MM.1S (cell line): ENCODE measurements around the gene EIF2B2.

Experiments
- DNase-seq: peaks from one replicate; pipeline ENCODE4 v3.0.0-alpha.2; 2015
- H2AFZ ChIP-seq: fragments of 300-600 bp; sonication (generic); 2 replicates; pipeline ENCODE4 v1.6.0; 2016; ENCODE audit warnings: antibody characterized with exemption, low read length
- H3F3A ChIP-seq: fragments of 300-600 bp; sonication (generic); 2 replicates; pipeline ENCODE4 v1.6.1; 2016; ENCODE audit warnings: mild to moderate bottlenecking, antibody characterized with exemption, low read length, moderate library complexity, mixed read lengths; ENCODE audit not compliant: insufficient read depth
- H3K27ac ChIP-seq: fragments of 300-600 bp; sonication (generic); 2 replicates; pipeline ENCODE4 v1.5.1; 2016; ENCODE audit warnings: mild to moderate bottlenecking, low read length
- H3K27me3 ChIP-seq: fragments of 300-600 bp; sonication (generic); replicated peaks from 2 replicates; pipeline ENCODE4 v1.6.0; 2016; ENCODE audit warnings: low read length; ENCODE audit not compliant: insufficient read depth
- H3K36me3 ChIP-seq: fragments of 300-600 bp; sonication (generic); replicated peaks from 2 replicates; pipeline ENCODE4 v1.6.1; 2016; ENCODE audit warnings: mild to moderate bottlenecking, low read length, mixed read lengths; ENCODE audit not compliant: insufficient read depth
- H3K4me1 ChIP-seq: fragments of 300-600 bp; sonication (generic); 2 replicates; pipeline ENCODE4 v1.6.1; 2016; ENCODE audit warnings: low read length, mixed read lengths
- H3K4me2 ChIP-seq: fragments of 300-600 bp; sonication (generic); 2 replicates; pipeline ENCODE4 v1.6.0; 2016; ENCODE audit warnings: low read depth, low read length
- H3K4me3 ChIP-seq: fragments of 300-600 bp; sonication (generic); 2 replicates; pipeline ENCODE4 v1.5.1; 2016; ENCODE audit warnings: low read length, mixed read lengths
- H3K79me2 ChIP-seq: fragments of 300-600 bp; sonication (generic); 2 replicates; pipeline ENCODE4 v1.6.1; 2016; ENCODE audit warnings: mixed run types, low read length, mixed read lengths
- H3K9ac ChIP-seq: fragments of 300-600 bp; sonication (generic); 2 replicates; pipeline ENCODE4 v1.6.1; 2016; ENCODE audit warnings: low read length, mixed read lengths
- H3K9me2 ChIP-seq: fragments of 300-600 bp; sonication (generic); replicated peaks from 2 replicates; pipeline ENCODE4 v1.6.1; 2016; ENCODE audit warnings: mild to moderate bottlenecking, low read length, mixed read lengths; ENCODE audit not compliant: insufficient read depth
- H3K9me3 ChIP-seq: fragments of 300-600 bp; sonication (generic); replicated peaks from 2 replicates; pipeline ENCODE4 v1.6.1; 2016; ENCODE audit warnings: mild to moderate bottlenecking, low read length, mixed read lengths; ENCODE audit not compliant: insufficient read depth
- H4K20me1 ChIP-seq: fragments of 300-600 bp; sonication (generic); 2 replicates; pipeline ENCODE4 v1.6.1; 2016; ENCODE audit warnings: mild to moderate bottlenecking, low read length, moderate library complexity, mixed read lengths; ENCODE audit not compliant: insufficient read depth
- EZH2 ChIP-seq: fragments of 300-600 bp; sonication (generic); optimal IDR thresholded peaks from 2 replicates; pipeline ENCODE3; 2017; ENCODE audit warnings: low read depth, mild to moderate bottlenecking, antibody characterized with exemption, low read length, mixed read lengths
- EZH2phosphoT487 ChIP-seq: fragments of 300-600 bp; sonication (generic); IDR thresholded peaks from 2 replicates; pipeline ENCODE4 v1.6.1; 2018; ENCODE audit warnings: antibody characterized with exemption, low read length
- TF ChIP-seq, protein P1 (sequence below): fragments of 300-600 bp; sonication (generic); IDR thresholded peaks from 2 replicates; pipeline ENCODE4 v1.5.1; 2016; ENCODE audit warnings: antibody characterized with exemption, low read length, mixed read lengths

The EIF2B2 gene

DNA sequence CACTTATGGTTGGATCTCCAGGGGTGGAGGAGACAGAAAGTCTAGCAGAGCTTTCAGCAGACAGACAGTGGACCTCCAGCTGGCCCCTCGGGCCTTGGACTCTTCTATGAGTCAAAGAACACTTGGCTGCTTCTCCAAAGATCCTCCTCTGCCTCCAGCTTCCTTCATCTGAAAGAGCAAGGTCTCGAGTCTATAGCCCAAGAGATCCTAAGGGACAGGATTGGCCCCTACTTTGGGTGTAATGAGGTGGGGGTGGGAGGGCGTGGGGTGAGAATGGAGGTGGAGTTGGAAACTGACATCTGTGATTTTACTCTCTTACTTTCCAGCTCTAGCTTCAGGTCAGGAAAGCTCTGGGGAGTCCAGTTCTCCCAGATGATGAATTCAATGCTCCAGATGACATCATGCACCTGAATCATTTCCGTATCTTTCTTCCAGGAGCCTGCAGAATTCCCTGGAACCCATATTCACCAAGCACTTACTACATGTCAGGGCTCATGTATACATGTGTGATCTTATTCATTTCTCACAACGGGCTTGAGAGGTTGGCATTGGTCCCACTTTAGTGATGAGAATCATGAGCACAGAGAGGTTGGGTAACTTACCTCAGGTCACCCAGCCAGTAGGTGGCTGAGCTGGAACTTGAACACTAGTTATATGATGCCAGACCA, 37.1 kb upstream of the EIF2B2 start:
- TF ChIP-seq EZH2 = no peak
- TF ChIP-seq EZH2phosphoT487 = no peak
- TF ChIP-seq, protein P1, sequence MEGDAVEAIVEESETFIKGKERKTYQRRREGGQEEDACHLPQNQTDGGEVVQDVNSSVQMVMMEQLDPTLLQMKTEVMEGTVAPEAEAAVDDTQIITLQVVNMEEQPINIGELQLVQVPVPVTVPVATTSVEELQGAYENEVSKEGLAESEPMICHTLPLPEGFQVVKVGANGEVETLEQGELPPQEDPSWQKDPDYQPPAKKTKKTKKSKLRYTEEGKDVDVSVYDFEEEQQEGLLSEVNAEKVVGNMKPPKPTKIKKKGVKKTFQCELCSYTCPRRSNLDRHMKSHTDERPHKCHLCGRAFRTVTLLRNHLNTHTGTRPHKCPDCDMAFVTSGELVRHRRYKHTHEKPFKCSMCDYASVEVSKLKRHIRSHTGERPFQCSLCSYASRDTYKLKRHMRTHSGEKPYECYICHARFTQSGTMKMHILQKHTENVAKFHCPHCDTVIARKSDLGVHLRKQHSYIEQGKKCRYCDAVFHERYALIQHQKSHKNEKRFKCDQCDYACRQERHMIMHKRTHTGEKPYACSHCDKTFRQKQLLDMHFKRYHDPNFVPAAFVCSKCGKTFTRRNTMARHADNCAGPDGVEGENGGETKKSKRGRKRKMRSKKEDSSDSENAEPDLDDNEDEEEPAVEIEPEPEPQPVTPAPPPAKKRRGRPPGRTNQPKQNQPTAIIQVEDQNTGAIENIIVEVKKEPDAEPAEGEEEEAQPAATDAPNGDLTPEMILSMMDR = no peak
- Histone ChIP-seq H3K79me2 (no peaks in the 10 kb centered on the region), H3K9me3 (no peaks in the 10 kb centered on the region)

DNA sequence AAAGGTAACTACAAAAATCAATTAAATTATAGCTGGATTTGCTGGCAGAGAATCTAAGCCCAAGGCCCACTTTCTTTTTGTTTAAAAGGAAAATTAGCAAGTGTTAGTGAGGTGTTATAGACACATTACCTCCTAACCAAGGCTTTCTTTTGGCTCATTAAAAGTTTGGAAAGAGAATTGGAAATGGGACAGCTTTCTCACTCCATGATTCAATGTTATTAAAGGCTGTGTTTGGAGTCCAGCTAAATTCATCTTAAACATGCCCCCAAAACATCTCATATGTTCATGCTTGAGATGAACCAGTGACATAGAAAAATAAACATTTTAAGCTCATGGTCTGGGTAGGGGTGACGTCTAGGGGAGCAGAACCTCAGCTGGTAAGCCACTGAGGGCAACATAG, 33.9 kb upstream of the EIF2B2 start:
- Histone ChIP-seq H3K9ac (no peak overlapping the region), H3K9me2 (no peaks in the 10 kb centered on the region), H2AFZ (no peak overlapping the region), H3K27ac (no peak overlapping the region), H3K9me3 (no peaks in the 10 kb centered on the region), H3K4me3 (no peak overlapping the region), H3K36me3 (no peaks in the 10 kb centered on the region), H3K4me1 (no peaks in the 10 kb centered on the region), H3K4me2 (no peak overlapping the region), H4K20me1 (no peaks in the 10 kb centered on the region), H3K79me2 (no peaks in the 10 kb centered on the region), H3K27me3 (no peaks in the 10 kb centered on the region), H3F3A (no peaks in the 10 kb centered on the region)
- no peak for DNase-seq
- TF ChIP-seq EZH2phosphoT487 (no peak), EZH2 (no peak)
- TF ChIP-seq, protein P1 = no peak

More for the DNA sequence above, 37.1 kb upstream of the EIF2B2 start:
- Histone ChIP-seq H3K9ac (no peak overlapping the region), H3K4me1 (no peaks in the 10 kb centered on the region), H3K9me2 (no peaks in the 10 kb centered on the region), H3K4me2 (no peak overlapping the region), H3K36me3 (no peaks in the 10 kb centered on the region), H3F3A (no peaks in the 10 kb centered on the region), H2AFZ (no peak overlapping the region), H3K4me3 (no peak overlapping the region), H3K27me3 (no peaks in the 10 kb centered on the region), H3K27ac (no peak overlapping the region), H4K20me1 (no peaks in the 10 kb centered on the region)
- DNase-seq = no peak

DNA sequence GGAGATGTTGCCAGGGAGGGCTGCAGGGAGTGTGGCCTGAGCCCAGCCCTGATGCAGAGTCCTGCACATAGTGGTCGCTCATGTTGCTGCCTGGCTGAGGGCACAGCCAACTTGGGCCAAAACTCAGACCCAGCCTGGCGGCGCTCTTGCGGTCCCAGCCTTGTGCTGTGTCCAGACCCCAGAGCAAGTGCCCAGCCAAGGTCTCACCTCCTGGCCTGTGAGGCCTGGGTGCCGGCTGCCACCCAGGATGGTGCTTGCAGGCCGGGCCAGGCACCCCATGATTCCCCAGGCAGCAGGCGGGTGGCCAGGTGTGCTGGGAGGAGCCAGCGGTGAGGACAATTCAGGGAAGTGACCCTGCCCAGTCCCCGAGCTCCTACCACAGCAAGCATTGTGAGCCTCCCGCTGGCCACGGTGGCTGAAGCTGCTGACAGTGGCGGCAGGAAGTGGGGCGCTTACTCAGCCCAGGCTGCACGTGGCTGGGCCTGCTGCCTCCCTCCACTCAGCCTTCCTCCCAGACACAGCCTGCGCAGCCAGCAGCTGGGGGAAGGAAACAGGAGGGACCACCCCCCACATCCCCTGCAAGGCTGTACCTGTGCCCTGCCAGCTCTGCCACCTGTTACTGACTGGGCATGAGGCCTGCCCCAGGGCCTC, 29.6 kb upstream of the EIF2B2 start:
- Histone ChIP-seq H3K4me3 (no peak overlapping the region), H3K9ac (no peak overlapping the region), H4K20me1 (no peaks in the 10 kb centered on the region), H3K9me3 (no peaks in the 10 kb centered on the region), H3K36me3 (no peaks in the 10 kb centered on the region), H3K27me3 (no peaks in the 10 kb centered on the region), H3K4me1 (no peaks in the 10 kb centered on the region), H3K79me2 (no peaks in the 10 kb centered on the region), H3K4me2 (no peak overlapping the region), H3K9me2 (no peaks in the 10 kb centered on the region), H2AFZ (no peak overlapping the region), H3F3A (no peaks in the 10 kb centered on the region), H3K27ac (no peak overlapping the region)
- TF ChIP-seq EZH2 (no peak), EZH2phosphoT487 (no peak)
- TF ChIP-seq, protein P1 = no peak
- DNase-seq = peak; percentile 7
